T-helper 2 cell (primary cell): ENCODE results near the gene SEMA6B.

Experiments
- DNase-seq, 5 experiments: peaks; one replicate each; pipeline versions ENCODE4 v3.0.0 to v3.0.0-alpha.2; 2012 to 2022

The SEMA6B gene

DNA sequence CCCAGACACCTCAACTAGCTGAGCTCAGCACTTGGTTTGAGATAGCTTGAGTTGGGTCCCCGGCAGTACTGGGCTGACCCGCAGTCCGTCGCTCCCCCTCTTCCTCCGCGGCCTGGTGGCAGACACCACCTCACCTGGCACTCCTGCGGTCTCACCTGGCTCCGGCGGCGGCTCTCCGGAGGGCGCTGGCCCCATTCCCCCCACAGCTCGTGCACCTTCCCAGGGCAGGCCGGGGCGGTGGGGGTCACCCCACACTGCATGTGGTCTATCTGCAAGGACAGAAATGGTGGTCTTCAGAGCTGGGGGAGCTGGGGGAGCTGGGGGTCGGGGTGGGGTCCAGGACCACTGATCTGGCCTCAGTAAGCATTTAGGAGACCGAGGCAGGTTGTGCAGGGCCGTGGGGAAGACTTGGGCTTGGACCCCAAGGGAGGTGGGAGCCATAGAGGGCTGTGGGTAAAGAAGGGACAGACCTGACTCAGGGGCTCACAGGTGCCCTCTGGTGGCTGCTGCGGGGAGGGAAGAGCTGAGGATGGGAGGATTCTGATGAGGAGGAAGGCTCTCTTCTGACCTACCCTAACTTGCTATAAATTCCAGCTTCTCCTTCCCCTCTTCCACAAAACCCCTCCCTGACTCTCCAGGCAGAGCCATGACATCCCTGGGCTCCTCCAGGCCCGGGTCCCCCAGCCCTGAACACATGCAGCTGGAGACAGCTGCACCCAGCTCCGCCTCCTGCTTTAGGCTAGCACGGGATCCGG lies 34.5 kb downstream of the SEMA6B start:
- peak; percentile 12 to 59 (median 53) for DNase-seq

DNA sequence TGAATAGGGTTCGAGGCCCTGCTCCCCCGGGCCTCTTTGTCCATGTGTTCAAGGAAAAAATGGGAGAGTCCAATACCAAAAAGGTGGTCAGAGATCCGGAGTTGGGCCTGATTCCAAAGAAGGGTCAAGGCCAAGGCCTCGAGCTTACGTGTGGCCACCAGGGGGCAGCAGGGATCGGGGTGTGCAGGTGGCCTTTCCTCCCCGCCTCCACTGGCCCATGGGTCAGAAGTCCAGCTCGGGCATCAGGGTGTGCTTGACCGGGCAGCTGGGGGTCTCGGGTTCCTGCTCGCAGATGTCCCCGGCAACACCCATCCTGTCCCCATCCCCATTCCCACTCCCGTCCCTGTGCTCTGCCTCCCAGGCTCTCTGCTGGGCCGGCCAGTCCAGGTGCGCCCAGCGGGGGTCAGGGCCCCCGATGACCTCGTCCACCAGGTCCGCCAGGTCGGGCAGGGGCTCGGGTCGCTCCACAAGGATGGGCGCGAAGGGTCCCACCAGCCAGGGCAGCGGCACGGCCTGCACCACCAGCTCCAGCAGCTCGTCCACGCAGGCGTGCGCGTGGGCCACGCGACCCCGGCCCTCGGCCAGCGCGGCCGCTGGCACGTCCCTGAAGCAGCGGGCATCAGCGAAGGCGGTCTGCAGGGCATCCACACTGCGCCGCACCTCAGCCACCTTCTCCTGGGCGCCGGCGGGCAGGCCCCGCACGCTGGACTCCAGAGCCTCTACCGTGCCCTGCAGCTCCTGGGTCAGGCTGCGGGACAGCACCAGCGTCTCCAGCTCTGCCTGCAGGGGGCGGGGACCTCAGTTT lies 36.0 kb downstream of the SEMA6B start:
- no peak for DNase-seq

DNA sequence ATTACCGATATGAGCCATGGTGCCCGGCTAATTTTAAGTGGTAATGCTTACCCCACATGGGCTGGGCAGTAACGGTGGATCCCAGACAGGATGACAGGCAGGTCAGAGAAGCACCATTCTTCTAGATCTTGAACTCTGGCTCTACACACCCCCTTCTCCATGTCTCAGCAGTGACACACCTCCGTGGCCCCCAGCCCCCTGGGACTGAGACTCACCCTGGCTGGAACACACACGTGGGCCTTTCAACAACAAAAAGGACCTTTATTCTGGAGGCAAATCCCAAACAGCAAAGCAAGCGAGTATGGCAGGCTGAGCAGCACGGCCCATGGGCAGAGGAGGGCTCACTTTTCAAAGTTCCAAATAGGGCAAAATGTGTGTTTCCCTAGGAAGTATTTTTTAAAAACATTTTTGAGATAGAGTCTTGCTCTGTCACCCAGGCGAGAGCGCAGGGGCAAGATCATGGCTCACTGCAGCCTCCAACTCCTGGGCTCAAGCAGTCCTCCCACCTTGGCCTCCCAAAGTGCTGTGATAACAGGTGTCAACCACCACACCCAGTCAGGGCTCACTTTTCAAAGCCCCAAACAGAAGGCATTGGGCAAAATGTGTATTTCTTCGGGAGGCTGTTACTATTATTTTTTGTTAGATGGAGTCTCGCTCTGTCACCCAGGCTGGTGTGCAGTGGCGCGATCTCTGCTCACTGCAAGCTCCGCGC lies 37.0 kb downstream of the SEMA6B start:
- DNase-seq, result no peak

DNA sequence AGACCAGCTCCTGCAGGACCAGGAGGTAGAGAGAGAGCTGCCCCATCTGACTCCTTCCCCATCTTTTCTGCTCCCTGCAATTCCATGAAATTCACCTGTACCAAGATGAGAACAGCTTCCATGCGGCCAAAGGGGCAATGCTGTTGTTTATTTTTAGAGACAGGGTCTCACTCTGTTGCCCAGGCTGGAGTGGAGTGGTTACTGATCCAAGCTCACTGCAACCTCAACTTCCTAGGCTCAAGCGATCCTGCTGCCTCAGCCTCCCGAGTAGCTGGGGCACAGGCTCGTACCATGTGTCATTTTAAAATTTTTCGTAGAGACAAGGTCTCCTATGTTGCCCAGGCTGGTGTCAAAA lies 37.6 kb downstream of the SEMA6B start:
- no peak for DNase-seq

DNA sequence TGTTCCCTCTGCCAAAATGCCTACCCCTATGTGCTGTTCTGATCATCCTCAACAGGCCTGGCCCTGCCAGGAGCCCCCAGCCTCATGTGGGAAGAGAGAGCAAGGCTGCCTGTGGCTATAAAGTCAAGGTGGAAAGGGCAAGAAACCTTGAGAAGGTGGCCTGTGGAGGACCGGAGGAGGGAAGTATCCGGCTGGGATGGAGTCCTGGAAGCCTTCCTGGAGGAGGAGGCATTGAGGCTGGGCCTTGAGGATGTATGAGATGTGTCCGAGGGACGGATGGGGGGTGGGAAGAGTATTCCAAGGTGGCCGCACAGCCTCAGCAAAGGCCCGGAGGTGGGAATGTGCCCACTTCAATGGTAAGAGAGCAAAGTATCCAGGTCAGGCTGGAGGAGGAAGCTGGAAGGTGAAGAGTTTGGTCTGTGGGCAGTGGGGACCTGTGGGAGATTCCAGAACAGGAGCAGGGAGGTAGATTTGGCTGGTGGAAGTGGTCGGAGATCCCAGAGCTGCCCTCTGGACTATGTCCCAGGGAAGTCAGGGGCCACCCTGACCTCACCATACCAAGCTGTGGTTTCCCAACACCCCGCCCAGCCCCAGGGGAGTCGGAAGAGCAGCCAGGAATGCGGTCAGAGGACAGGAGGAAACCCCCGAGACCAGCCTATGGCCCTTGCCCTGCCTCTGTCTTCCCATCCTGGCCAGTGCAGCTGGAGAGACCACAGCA lies 38.2 kb downstream of the SEMA6B start:
- no peak for DNase-seq

DNA sequence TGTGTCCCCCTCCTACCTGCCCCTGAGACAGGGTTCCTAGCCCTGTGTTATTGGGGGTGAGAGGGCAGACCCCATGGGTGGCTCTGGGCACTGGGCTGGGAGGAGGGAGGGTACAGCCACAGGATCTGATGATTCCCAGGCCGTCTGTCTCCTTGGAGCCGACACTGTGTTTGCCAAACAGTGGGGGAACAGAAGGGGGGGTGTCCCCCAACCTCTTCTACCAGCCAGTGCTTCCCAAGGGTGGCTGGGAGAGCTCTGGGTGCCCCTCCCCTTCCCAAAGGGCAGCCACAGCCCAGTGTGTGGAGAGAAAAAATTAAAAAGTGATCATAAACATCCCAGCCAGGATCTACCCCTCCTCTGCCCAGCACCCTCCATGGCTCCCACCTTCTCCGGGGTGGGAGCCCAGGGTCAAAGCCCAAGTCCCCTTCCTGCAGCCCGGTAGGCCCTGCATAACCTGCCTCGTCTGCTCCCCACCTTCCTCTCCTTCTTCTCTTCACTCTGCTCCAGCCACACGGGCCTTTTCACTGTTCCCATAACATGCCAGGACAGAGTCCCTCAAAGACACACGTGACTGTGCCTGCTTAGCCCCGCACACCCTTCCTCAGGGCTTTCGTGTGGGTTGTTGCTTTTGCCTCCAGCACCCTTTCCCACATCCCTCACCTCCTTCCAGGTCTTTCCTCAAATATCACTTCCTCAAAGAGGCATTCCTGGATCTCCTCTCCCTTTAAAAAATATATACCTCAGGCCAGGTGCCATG lies 39.8 kb downstream of the SEMA6B start:
- DNase-seq, result no peak

DNA sequence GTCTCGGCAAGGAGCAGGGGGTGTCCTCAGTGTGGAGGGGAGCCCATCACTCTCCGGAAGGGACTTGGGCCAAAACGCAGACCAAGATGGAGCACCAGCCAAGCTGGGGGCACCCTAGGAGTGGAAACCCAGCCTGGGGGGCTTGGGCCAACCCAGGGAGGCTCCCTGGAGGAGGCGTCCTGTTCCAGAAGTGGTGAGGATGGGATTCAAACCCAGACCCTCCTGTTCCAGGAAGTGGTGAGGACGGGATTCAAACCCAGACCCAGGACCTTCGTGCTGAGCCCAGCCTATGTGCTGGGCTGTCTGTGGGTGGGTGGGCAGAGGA lies 40.4 kb downstream of the SEMA6B start:
- DNase-seq, result no peak

DNA sequence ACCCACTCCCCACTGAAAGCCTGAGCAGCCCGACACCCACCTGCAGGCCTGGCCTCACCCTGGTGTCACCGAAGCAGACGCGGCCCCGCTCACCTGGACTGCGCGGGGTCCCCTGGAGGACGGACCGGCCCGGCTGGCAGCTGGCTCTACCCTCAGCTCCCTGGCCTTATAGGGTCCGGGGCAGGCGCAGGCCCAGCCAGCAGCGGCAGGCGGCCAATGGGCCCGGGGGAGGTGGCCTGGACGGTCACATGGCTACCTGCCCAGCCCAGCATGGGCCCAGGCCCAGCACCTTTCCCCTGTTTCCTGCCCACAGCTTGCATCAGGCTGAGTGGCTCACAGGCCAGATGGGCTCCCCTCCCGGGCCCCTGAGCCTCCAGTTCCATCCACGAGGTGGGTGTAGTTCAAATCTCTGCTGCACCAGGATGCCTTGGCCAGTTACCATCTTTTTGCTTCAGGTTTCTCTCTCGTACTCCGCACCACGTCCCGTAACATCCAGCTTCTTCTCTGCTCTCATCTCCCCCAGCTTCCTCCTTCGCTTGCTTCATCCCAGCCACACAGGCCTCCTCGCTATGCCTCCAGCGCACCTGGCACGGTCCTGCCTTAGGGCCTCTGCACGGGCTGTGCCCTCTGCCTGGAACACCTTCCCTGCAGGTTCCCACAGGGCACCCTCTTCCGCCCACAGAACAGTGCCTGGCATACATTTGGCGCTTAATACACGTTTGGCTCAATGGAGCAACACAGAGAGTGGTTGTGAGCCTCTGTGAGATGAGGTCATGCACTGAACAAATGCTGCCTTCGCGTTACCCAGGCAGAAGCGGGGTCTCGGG lies 40.9 kb downstream of the SEMA6B start, which contains the start of gene PLIN4:
TSS of gene PLIN4 (minus strand) at position 142 of the 827 bp plus-strand sequence. CDS start 214 bp downstream, outside the sequence.
- no peak for DNase-seq

DNA sequence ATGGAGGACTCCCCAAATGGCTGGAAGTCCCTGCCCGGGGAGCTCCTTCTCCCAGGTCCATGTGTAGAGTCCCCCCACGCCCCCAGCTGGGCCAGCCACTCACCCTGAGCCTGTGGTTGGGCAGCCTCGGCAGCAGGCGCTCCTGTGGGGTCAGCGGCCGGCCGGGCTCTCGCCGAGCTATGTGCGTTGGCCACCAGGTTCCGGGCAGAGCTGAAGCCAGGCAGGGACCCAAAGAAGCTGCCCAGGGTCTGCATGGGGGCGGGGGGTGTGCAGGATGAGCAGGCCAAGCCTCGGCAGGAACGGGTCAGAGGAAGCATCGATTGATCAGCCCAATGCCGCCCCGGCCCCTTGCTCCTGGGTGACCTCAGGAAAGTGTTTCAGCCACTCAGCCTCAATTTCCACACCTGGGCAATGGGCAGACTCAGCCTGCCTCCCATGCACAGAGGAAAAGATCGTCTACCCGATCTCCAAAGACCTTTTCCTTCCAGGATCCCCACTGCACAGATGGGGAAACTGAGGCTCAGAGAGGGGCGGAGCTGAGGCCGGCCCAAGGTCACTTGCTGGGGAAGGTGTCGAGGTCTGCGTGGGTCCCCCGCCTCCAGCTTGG lies 41.9 kb downstream of the SEMA6B start:
- DNase-seq, result no peak

DNA sequence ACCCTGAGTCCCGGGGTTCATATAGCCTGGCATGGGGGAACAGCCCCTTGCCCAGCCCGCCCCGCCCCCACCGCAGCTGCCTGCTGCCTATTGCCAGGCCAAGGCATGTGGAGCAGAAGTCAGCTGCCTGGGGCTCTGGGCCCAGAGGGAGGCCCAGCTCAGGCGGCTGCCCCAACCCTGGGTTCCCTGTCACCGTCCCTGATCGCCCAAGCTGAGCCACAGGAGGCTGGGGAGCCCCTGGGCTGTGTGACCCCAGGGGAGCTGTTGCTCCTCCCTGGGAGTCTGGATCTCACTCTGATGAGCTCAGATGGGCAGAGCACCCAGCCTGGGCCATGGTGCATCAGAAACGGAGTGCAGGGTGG lies 42.6 kb downstream of the SEMA6B start:
- no peak for DNase-seq

DNA sequence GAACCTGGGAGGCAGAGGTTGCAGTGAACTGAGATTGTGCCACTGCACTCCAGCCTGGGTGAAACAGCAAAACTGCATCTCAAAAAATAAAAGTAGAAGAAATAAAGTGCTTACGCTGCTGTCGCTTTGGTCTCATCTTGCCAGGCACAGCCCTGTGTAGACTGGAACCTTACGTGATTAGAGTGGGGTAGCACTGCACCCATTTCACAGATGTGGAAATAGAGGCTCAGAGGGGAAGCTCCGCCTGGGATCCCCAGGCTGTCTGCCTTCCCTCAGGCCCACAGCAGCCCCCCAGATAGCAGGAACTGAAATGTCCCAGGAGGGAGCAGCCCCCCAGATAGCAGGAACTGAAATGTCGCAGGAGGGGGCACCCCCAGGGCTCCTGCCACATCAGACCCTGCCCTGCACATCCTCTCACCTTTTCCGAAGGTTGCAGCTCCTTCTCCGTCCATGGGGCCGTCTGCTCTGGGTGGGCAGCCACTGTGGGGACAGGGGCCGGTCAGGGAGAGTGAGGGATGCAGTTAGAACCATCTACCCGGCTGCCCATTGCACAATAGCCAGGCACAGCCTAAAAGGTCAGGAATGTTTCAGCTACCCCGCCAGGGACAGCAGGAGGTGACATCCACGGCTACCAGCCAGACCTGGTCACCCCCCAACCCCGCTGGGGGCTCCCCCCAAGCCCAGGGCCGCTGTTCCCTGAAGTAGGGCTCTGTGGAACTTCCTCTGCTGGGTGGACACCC lies 43.1 kb downstream of the SEMA6B start:
- DNase-seq, result no peak

DNA sequence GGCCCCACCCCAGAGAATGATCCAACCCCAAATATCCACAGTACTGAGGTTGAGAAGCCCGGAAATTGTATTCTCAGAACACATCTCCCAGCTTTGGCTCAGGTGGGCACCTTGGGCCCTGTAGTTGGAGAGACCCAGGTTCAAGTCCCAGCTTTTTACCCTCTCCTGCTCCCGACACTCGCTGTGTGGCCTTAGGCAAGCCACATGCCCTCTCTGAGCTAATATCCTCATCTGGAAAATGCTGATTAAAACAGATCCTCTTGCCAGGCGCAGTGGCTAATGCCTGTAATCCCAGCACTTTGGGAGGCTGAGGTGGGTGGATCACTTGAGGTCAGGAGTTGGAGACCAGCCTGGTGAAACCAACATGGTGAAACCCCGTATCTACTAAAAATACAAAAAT lies 43.8 kb downstream of the SEMA6B start:
- no peak for DNase-seq

DNA sequence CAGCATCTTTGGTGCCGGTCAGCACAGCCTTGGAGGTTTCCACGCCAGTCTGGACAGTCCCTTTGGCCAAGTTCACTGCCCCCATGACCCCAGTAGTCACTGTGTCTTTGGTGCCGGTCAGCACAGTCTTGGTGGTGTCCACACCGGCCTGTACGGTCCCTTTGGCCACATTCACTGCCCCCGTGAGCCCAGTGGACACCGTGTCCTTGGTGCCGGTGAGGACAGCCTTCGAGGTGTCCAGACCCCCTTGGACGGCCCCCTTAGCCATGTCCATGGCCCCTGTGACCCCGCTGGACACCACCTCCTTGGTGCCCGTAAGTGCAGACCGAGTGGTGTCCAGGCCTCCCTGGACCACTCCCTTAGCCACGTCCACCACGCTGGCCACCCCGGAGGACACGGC lies 46.2 kb downstream of the SEMA6B start:
- DNase-seq, result no peak

DNA sequence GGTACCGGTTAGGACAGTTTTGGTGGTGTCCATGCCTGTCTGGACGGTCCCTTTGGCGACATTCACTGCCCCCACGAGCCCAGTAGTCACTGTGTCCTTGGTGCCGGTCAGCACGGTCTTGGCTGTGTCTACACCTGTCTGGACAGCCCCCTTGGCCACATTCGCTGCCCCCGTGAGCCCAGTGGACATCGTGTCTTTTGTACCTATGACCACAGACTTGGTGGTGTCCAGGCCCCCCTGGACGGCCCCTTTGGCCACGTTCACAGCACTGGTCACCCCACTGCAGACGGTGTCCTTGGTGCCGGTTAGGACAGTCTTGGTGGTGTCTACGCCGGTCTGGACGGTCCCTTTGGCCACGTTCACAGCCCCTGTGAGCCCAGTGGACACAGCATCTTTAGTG lies 47.4 kb downstream of the SEMA6B start:
- no peak for DNase-seq

DNA sequence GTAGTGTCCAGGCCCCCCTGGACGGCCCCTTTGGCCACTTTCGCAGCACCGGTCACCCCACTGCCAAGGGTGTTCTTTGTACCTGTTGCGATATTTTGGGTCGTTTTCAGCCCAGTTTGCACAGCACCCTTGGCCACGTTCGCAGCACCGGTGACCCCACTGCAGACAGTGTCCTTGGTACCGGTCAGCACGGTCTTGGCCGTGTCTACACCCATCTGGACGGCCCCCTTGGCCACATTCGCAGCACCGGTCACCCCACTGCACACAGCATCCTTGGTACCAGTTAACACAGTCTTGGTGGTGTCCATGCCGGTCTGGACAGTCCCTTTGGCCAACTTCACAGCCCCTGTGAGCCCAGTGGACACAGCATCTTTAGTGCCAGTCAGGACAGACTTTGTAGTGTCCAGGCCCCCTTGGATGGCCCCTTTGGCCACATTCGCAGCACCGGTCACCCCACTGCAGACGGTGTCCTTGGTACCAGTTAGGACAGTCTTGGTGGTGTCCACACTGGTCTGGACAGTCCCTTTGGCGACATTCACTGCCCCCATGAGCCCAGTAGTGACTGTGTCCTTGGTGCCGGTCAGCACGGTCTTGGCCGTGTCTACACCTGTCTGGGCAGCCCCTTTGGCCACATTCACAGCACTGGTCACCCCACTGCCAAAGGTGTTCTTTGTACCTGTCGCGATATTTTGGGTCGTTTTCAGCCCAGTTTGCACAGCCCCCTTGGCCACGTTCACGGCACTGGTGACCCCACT lies 48.0 kb downstream of the SEMA6B start:
- DNase-seq, result no peak

DNA sequence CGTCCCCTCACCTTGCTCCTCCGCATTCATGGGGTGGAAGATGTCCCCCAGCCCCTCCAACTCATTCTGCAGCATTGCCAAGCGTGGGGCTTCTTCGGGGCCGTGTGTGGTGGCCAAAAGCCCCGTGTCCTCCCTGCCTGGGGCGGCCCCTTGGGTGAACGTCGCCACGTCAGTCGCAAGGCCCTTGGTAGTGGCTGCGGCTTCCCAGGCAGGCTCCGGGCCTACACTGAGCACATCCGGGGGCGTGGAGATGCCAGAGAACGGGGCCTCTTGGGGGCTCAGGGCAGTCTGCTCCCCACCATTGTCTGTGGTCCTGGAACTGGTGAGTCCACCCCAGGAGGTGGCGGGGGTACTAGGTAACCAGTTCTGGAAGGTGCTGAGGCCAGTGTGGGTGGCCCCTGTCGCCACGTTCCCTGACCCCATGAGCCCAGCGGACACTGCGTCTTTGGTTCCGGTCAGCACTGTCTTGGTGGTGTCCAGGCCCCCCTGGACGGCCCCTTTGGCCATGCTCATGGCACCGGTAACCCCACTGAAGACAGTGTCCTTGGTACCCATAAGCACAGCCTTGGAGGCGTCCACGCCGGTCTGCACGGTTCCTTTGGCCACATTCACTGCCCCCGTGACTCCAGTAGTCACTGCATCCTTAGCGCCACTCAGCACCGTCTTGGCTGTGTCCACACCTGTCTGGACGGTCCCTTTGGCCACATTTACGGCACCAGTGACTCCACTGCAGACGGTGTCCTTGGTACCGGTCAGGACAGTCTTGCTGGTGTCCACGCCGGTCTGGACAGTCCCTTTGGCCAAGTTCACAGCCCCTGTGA lies 48.8 kb downstream of the SEMA6B start:
- no peak for DNase-seq

DNA sequence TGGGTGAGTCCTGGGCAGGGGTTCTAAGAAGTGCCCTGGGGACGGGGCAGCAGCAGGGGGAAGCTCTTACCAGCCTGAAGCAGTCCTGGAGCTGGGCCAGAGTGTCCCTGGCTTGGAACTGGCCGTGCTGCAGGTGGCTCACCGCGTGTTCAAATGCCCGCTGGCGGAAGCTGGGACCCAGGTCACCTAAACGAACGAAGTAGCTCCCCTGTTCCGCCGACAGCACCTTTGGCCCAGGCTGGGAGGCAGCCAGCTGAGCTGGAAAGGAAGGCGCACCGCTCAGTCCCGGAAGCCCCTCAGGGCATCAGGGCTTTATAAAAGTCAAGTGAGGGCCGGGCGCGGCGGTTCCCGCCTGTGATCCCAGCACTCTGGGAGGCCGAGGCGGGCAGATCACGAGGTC lies 50.8 kb downstream of the SEMA6B start:
- no peak for DNase-seq

DNA sequence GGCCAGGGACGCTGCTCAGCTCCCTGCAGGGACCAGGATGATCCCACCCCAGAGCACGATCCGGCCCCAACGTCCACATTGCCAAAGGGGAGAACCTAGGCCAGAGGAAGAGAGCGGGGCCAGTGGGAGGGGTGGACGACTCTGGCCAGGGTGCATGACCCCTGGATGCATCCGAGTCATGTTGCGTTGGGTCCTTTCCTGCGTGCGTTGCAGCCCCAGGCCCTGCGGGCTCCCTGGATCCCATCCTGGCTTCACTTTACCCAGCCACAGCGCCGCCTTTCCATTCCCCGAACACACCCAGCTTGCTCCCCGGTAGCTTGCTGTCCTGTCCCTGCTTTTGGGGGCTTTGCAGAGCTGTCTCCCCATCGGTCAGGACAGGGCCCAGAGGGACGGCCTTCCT lies 51.7 kb downstream of the SEMA6B start:
- DNase-seq, result no peak

DNA sequence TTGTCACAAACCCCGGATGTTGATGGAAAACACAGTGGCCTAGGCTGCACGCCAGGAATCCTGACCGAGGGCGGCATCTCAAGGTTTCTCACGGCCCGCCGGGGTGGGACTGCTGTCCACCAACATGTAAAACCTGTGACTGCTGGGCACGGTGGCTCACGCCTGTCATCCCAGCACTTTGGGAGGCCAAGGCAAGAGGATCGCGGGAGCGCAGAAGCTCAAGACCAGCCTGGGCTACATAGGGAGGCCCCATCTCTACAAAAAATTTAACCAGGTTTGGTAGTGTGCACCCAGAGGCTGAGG lies 52.4 kb downstream of the SEMA6B start:
- DNase-seq, result no peak
